ENCODE results near the gene UFSP2. TPM values are rescaled to one million over a fixed set of nuclear protein-coding genes. Genes with fewer than 3 reads are reported as not detected.

Gene UFSP2
- total RNA-seq, 3 donors from 2014 or later = 19.3 to 32.9 (median 20.2) TPM

GRCh38 chr4:185456131-185456530 is 30.4 kb upstream of the UFSP2 start:
- TF ChIP-seq, protein P1, sequence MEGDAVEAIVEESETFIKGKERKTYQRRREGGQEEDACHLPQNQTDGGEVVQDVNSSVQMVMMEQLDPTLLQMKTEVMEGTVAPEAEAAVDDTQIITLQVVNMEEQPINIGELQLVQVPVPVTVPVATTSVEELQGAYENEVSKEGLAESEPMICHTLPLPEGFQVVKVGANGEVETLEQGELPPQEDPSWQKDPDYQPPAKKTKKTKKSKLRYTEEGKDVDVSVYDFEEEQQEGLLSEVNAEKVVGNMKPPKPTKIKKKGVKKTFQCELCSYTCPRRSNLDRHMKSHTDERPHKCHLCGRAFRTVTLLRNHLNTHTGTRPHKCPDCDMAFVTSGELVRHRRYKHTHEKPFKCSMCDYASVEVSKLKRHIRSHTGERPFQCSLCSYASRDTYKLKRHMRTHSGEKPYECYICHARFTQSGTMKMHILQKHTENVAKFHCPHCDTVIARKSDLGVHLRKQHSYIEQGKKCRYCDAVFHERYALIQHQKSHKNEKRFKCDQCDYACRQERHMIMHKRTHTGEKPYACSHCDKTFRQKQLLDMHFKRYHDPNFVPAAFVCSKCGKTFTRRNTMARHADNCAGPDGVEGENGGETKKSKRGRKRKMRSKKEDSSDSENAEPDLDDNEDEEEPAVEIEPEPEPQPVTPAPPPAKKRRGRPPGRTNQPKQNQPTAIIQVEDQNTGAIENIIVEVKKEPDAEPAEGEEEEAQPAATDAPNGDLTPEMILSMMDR (IDR thresholded peaks at IDR 0.05) = no peak
- no peaks in the 10 kb centered on the region for H3K36me3 ChIP-seq (ENCODE audit: low read depth)
- intact Hi-C loops (cut with DNase I, micrococcal nuclease) = no loop called here
- ATAC-seq (no peak), DNase-seq (no peak)
- H3K4me1 ChIP-seq (ENCODE audit: low read depth) = no peaks in the 10 kb centered on the region
- no peaks in the 10 kb centered on the region for H3K9me3 ChIP-seq
- H3K4me3 ChIP-seq = no peak overlapping the region

DNA sequence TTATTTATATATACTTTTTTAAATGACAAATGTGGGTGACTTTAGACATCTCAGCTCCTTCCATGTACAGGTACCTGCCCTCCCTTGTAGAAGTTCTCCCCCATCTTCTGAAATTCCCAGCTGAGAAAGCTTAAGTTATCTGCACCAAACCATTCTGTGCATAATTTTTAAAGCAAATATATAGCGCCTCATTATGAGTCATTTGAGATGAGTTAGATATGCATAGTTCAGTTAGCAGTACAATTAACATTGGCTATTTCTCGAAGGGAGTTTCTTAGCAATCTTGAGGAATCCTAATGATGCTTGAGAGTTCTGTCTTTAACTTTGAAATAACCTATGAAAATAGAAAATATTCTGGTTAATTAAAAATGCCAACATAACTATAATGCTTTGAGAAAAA is 19.4 kb upstream of the UFSP2 start:
- intact Hi-C loops (cut with DNase I, micrococcal nuclease) = no loop called here
- TF ChIP-seq, protein P1 (IDR thresholded peaks at IDR 0.05) = no peak
- Histone ChIP-seq H3K4me3 (no peak overlapping the region), H3K36me3 (ENCODE audit: low read depth) (no peaks in the 10 kb centered on the region), H3K9me3 (no peaks in the 10 kb centered on the region), H3K4me1 (ENCODE audit: low read depth) (no peaks in the 10 kb centered on the region)
- no peak for ATAC-seq
- no peak for DNase-seq

DNA sequence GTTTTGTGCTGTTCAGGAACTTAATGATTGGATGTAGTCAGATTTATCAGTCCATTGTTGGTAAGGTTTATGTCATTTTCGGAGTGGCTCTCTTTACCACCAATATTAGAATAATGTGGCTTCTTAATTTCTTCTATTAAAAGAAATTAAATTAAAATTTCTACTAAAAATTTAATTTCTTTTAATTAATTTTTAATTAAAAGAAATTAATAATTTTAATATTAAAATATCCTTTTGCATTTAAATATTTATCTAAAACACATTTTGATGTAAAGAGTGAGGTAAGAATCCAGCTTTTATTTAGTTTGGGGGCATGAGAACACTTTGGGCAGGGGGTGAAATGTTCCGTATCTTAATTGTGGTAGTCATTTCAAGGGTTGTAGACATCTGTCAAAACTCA is 15.7 kb upstream of the UFSP2 start:
- ATAC-seq (no peak), DNase-seq (no peak)
- Histone ChIP-seq H3K4me1 (ENCODE audit: low read depth) (no peaks in the 10 kb centered on the region), H3K9me3 (no peaks in the 10 kb centered on the region), H3K4me3 (no peak overlapping the region), H3K36me3 (ENCODE audit: low read depth) (no peaks in the 10 kb centered on the region)
- TF ChIP-seq, protein P1 (IDR thresholded peaks at IDR 0.05) = no peak
- intact Hi-C loops (cut with DNase I, micrococcal nuclease) = no loop called here

- Histone ChIP-seq H3K36me3 (ENCODE audit: low read depth) (no peaks in the 10 kb centered on the region), H3K4me3 (no peak overlapping the region), H3K4me1 (ENCODE audit: low read depth) (no peaks in the 10 kb centered on the region), H3K9me3 (no peaks in the 10 kb centered on the region)
- DNase-seq = no peak
- intact Hi-C loops (cut with DNase I, micrococcal nuclease) = no loop called here
- no peak for ATAC-seq
- TF ChIP-seq, protein P1 (IDR thresholded peaks at IDR 0.05) = no peak
Observed at GRCh38 chr4:185437809-185438208, 12.0 kb upstream of the UFSP2 start.

DNA sequence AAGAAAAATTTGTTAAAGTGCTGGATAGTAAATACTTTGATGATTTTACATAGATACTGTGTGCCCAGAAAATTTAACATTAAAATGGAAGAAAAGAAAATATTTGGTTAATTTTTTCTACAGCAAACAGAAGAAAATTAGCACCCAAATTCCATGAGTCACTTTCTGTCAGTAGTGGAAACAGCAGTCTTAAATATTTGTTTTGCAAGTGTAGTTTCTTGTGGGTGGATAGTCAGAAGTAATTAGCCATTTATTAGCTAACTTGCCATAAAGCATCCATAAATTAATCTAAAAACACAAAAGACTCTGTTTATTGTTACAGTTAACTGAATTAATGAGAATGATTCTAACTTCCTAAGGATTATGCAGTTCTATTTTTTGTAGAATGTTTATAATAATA is 9.7 kb upstream of the UFSP2 start:
- no peak for DNase-seq
- TF ChIP-seq, protein P1 (IDR thresholded peaks at IDR 0.05) = no peak
- Histone ChIP-seq H3K36me3 (ENCODE audit: low read depth) (no peaks in the 10 kb centered on the region), H3K4me1 (ENCODE audit: low read depth) (no peaks in the 10 kb centered on the region), H3K4me3 (no peak overlapping the region), H3K9me3 (no peaks in the 10 kb centered on the region)
- intact Hi-C loops (cut with DNase I, micrococcal nuclease) = no loop called here
- ATAC-seq = no peak

GRCh38 chr4:185429660-185430059 is 3.9 kb upstream of the UFSP2 start:
- DNase-seq (no peak), ATAC-seq (no peak)
- H3K4me1 ChIP-seq (ENCODE audit: low read depth) = no peaks in the 10 kb centered on the region
- TF ChIP-seq, protein P1 (IDR thresholded peaks at IDR 0.05) = no peak
- H3K4me3 ChIP-seq = no peak overlapping the region
- H3K9me3 ChIP-seq = no peaks in the 10 kb centered on the region
- intact Hi-C loops (cut with DNase I, micrococcal nuclease) = no loop called here
- H3K36me3 ChIP-seq (ENCODE audit: low read depth) = no peaks in the 10 kb centered on the region
